ENCODE results near the gene RPL14.

DNA sequence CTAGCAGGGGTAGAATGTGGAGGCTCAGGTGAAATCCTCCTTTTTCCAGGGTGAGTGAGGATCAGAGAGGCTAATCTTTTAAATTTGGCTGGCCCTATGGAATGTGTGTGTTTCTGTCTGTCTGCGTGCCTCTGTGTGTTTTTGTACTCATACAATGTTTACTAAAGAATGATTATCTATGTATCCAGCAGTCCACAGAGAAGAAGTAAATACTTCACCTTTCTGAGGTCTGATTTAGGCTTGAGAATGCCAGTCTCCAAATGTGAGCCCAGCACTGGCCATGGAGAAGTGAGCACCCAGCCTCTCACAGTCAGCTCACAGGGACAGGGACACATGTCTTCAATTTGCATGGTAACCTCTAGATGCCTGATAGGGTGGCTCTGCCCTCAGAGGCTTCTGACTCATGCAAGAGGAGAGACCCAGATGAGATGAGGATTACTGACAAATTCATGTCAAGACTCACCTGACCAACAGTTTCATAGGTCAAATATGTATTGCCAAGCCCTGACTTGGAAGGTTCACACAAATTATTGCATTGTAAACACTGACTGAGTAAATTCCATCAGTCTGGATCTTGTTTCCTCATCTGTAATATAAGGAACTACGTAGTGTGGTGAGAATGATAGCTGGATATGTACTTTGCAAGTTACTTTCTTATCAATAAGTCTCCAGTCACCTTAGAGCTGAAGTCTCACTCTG lies 39.1 kb upstream of the RPL14 start:
- TF ChIP-seq, protein P1, sequence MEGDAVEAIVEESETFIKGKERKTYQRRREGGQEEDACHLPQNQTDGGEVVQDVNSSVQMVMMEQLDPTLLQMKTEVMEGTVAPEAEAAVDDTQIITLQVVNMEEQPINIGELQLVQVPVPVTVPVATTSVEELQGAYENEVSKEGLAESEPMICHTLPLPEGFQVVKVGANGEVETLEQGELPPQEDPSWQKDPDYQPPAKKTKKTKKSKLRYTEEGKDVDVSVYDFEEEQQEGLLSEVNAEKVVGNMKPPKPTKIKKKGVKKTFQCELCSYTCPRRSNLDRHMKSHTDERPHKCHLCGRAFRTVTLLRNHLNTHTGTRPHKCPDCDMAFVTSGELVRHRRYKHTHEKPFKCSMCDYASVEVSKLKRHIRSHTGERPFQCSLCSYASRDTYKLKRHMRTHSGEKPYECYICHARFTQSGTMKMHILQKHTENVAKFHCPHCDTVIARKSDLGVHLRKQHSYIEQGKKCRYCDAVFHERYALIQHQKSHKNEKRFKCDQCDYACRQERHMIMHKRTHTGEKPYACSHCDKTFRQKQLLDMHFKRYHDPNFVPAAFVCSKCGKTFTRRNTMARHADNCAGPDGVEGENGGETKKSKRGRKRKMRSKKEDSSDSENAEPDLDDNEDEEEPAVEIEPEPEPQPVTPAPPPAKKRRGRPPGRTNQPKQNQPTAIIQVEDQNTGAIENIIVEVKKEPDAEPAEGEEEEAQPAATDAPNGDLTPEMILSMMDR (IDR thresholded peaks at IDR 0.05 in 4 of 5, conservative IDR thresholded peaks at IDR 0.05 in 1 of 5): no peak
- TF ChIP-seq POLR2A (IDR thresholded peaks at IDR 0.05): no peak
